GM12878 (cell line): ENCODE data around the gene SPAG9.
"Not testable (repeated sequence)": the region's sequence is repeated elsewhere in the genome, so short reads cannot be mapped to it uniquely, and the experiment has no call there.

Source experiments
- BRCA1 ChIP-seq: IDR thresholded peaks from 2 replicates; pipeline ENCODE4 v1.6.1; 2011; ENCODE audit warnings: low read depth, low read length, improper control_type of control experiment
- CHD4 ChIP-seq: fragments of 200-600 bp; sonication (generic); IDR thresholded peaks from 2 replicates; pipeline ENCODE4 v1.6.1; 2016; ENCODE audit warnings: mild to moderate bottlenecking
- EZH2 ChIP-seq: IDR thresholded peaks from 2 replicates; pipeline ENCODE4 v1.6.1; 2012; ENCODE audit warnings: low read depth, mild to moderate bottlenecking, control low read depth, inconsistent platforms, low read length, borderline replicate concordance; ENCODE audit not compliant: control insufficient read depth
- FOS ChIP-seq: IDR thresholded peaks from 3 replicates; pipeline ENCODE4 v1.6.1; 2011; ENCODE audit warnings: borderline replicate concordance; ENCODE audit not compliant: insufficient read length; ENCODE audit errors: extremely low read depth
- GABPA ChIP-seq: IDR thresholded peaks from 2 replicates; pipeline ENCODE4 v1.6.1; 2014; ENCODE audit warnings: antibody characterized with exemption, low read depth, mild to moderate bottlenecking, inconsistent platforms
- PAX5 ChIP-seq: IDR thresholded peaks from 2 replicates; pipeline ENCODE4 v1.6.1; 2011; ENCODE audit warnings: low read depth, low read length, borderline replicate concordance
- SIN3A ChIP-seq: IDR thresholded peaks from 2 replicates; pipeline ENCODE4 v1.6.1; 2012; ENCODE audit warnings: low read depth, low read length, improper control_type of control experiment
- SRF ChIP-seq, 2 experiments: IDR thresholded peaks; 2 replicates each; pipeline ENCODE4 v1.6.1; 2011; ENCODE audit warnings: low read depth in 2 of 2, low read length in 2 of 2, mild to moderate bottlenecking in 1 of 2, moderate library complexity in 1 of 2
- TCF12 ChIP-seq: IDR thresholded peaks from 2 replicates; pipeline ENCODE4 v1.6.1; 2011; ENCODE audit warnings: low read depth, mild to moderate bottlenecking, low read length
- YBX1 ChIP-seq: fragments of 450-650 bp; IDR thresholded peaks from 2 replicates; pipeline ENCODE4 v1.6.1; 2016; ENCODE audit warnings: antibody characterized with exemption
- TF ChIP-seq, protein P1 (sequence below): fragments of 450-650 bp; IDR thresholded peaks from 2 replicates; pipeline ENCODE4 v1.6.1; 2014; ENCODE audit warnings: mild to moderate bottlenecking
- TF ChIP-seq, protein P2 (sequence below), 3 experiments: IDR thresholded peaks in 2 of 3; conservative IDR thresholded peaks in 1 of 3; 2 replicates each; pipeline ENCODE4 v1.5.1; 2011; ENCODE audit warnings: low read depth in 3 of 3, low read length in 3 of 3, mild to moderate bottlenecking in 3 of 3, control low read depth in 2 of 3, moderate library complexity in 2 of 3, inconsistent platforms in 1 of 3, mixed read lengths in 1 of 3; ENCODE audit not compliant: control insufficient read depth in 2 of 3, insufficient read depth in 1 of 3; ENCODE audit errors: extremely low read depth in 1 of 3

- TF ChIP-seq, protein P1, sequence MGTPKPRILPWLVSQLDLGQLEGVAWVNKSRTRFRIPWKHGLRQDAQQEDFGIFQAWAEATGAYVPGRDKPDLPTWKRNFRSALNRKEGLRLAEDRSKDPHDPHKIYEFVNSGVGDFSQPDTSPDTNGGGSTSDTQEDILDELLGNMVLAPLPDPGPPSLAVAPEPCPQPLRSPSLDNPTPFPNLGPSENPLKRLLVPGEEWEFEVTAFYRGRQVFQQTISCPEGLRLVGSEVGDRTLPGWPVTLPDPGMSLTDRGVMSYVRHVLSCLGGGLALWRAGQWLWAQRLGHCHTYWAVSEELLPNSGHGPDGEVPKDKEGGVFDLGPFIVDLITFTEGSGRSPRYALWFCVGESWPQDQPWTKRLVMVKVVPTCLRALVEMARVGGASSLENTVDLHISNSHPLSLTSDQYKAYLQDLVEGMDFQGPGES = not testable (repeated sequence)
- not testable (repeated sequence) for TF ChIP-seq SRF (IDR thresholded peaks at IDR 0.05; ENCODE audit: low read depth in 2 of 2, low read length in 2 of 2); YBX1; FOS; PAX5; EZH2; GABPA; SIN3A; TCF12; BRCA1; CHD4
- TF ChIP-seq, protein P2, sequence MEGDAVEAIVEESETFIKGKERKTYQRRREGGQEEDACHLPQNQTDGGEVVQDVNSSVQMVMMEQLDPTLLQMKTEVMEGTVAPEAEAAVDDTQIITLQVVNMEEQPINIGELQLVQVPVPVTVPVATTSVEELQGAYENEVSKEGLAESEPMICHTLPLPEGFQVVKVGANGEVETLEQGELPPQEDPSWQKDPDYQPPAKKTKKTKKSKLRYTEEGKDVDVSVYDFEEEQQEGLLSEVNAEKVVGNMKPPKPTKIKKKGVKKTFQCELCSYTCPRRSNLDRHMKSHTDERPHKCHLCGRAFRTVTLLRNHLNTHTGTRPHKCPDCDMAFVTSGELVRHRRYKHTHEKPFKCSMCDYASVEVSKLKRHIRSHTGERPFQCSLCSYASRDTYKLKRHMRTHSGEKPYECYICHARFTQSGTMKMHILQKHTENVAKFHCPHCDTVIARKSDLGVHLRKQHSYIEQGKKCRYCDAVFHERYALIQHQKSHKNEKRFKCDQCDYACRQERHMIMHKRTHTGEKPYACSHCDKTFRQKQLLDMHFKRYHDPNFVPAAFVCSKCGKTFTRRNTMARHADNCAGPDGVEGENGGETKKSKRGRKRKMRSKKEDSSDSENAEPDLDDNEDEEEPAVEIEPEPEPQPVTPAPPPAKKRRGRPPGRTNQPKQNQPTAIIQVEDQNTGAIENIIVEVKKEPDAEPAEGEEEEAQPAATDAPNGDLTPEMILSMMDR (IDR thresholded peaks at IDR 0.05 in 2 of 3, conservative IDR thresholded peaks at IDR 0.05 in 1 of 3; ENCODE audit: control insufficient read depth in 2 of 3, extremely low read depth in 1 of 3, insufficient read depth in 1 of 3, low read depth in 3 of 3, low read length in 3 of 3) = not testable (repeated sequence)
Observed at GRCh38 chr17:51112303-51113222, 8.1 kb downstream of the SPAG9 start.
